ENCODE data around the gene RBM6. TPM values are rescaled to one million over a fixed set of nuclear protein-coding genes. Genes with fewer than 3 reads are reported as not detected.

Gene RBM6
- total and polyA plus RNA-seq, 9 of the 15 experiments (the other 6 are each of a cell fraction or from before 2014, with no cell fraction given): 19.9 to 82.2 (median 57.8) TPM

DNA sequence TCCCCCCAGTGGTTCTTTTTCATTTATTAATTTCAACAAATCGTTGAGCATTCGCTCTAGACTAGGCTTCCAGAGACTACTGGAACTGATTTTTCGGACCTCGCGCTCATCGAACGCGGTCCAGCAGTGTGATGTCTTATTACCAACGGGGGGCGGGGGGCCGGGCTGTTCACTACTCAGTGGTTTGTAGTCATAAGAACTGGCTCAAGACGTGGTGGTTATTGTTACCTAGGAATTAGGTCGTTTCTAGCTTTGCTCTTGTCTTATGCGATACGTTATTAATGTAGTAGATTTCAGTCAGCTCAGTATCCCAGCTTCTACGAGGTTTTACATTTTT lies 149.6 kb downstream of the RBM6 start:
- FAIRE-seq (peak; percentile 32), DNase-seq (ENCODE audit: extremely low read depth in 1 of 4, low spot score in 3 of 4) (peak in 1 of 4 experiments; percentile 28), ATAC-seq (peak; percentile 49)
- no peaks in the 10 kb centered on the region for H3K9me1 ChIP-seq (ENCODE audit: control insufficient read depth, insufficient read depth, low read length)
- no peaks in the 10 kb centered on the region for H4K20me1 ChIP-seq (replicated peaks; ENCODE audit: control insufficient read depth, insufficient read depth, low read length)
- H3K9ac ChIP-seq (ENCODE audit: insufficient read depth in 1 of 2, low read depth in 2 of 2, low read length in 2 of 2): peak overlapping the region; percentile 100
- in situ Hi-C loops (cut with MboI) (no loop called here), intact Hi-C loops (cut with micrococcal nuclease) (loop anchor here (5.0 kb wide), 1 partner anchor 162 kb away; the partner anchor contains the start of gene MON1A)
- peaks cover 38% of the 10 kb centered on the region for H3K36me3 ChIP-seq (ENCODE audit: control insufficient read depth, insufficient read depth, low read length)
- H3K4me3 ChIP-seq: peak overlapping the region; percentile 76
- WGBS (ENCODE audit: insufficient coverage, low coverage, missing lambda C conversion rate): 0% methylated on average over 16 of the region's 16 CpGs
- ChIA-PET POLR2A (interaction anchor here (0.6 to 2.6 kb wide), 7 partner anchors 9 to 284 kb away, joined by 3 to 12 read pairs (median 4); no protein-coding TSS in a partner anchor), CTCF (ENCODE audit: low intra/inter-chr PET ratio) (no interaction called here)
- peak overlapping the region; percentile 97 for H3K27ac ChIP-seq (ENCODE audit: extremely low read depth, low read depth, low read length)
- H3K27me3 ChIP-seq (ENCODE audit: control insufficient read depth in 2 of 2, insufficient read depth in 2 of 2, low read length in 2 of 2): no peaks in the 10 kb centered on the region
- H3K4me1 ChIP-seq (replicated peaks in 1 of 2; ENCODE audit: control insufficient read depth in 2 of 2, insufficient read depth in 2 of 2, low read length in 2 of 2): peaks cover 0 to 8% of the 10 kb centered on the region in 2 experiments; a peak in 2 of 5 replicates
- H3K4me2 ChIP-seq (ENCODE audit: insufficient read depth, low read length): peak overlapping the region; percentile 85
- no peaks in the 10 kb centered on the region for H3K9me3 ChIP-seq (replicated peaks; ENCODE audit: control insufficient read depth, insufficient read depth, low read depth, low read length)
- 0 out of 2 replicates have a peak overlapping the region, but pooled peaks have one; percentile 82 for H2AFZ ChIP-seq (ENCODE audit: low read depth, low read length)
- BruUV-seq (replicated peaks): no TSS peak
- H3K79me2 ChIP-seq (ENCODE audit: control insufficient read depth, insufficient read depth, low read length): peaks cover 36% of the 10 kb centered on the region
- TF ChIP-seq, protein P1, sequence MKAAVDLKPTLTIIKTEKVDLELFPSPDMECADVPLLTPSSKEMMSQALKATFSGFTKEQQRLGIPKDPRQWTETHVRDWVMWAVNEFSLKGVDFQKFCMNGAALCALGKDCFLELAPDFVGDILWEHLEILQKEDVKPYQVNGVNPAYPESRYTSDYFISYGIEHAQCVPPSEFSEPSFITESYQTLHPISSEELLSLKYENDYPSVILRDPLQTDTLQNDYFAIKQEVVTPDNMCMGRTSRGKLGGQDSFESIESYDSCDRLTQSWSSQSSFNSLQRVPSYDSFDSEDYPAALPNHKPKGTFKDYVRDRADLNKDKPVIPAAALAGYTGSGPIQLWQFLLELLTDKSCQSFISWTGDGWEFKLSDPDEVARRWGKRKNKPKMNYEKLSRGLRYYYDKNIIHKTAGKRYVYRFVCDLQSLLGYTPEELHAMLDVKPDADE (conservative IDR thresholded peaks at IDR 0.05; ENCODE audit: control insufficient read depth, low read depth, low read length): 0 out of 2 replicates have a peak, but pooled peaks have one; percentile 2
- no peak for TF ChIP-seq PML (IDR thresholded peaks at IDR 0.05; ENCODE audit: low read length)
- no peak for TF ChIP-seq FOXP1 (CRISPR knock-in tag; IDR thresholded peaks at IDR 0.05)
- 0 out of 4 replicates have a peak, but pooled peaks of 1 of the 2 experiments have one; percentile 4 for TF ChIP-seq HDAC1 (IDR thresholded peaks at IDR 0.05)
- no peak for TF ChIP-seq BMI1 (IDR thresholded peaks at IDR 0.05; ENCODE audit: low read length)
- no peak for TF ChIP-seq ZNF274 (IDR thresholded peaks at IDR 0.05; ENCODE audit: borderline replicate concordance, low read depth, low read length)
- no peak for TF ChIP-seq ZC3H8 (IDR thresholded peaks at IDR 0.05)
- no peak for TF ChIP-seq TGIF2 (CRISPR knock-in tag; IDR thresholded peaks at IDR 0.05)
- TF ChIP-seq MCM7 (IDR thresholded peaks at IDR 0.05): no peak
- TF ChIP-seq ZNF3 (CRISPR knock-in tag; IDR thresholded peaks at IDR 0.05): no peak
- no peak for TF ChIP-seq ZNF146 (CRISPR knock-in tag; IDR thresholded peaks at IDR 0.05; ENCODE audit: unreplicated experiment)
- TF ChIP-seq MNT (conservative IDR thresholded peaks at IDR 0.05): 0 out of 4 replicates have a peak, but pooled peaks of 1 of the 2 experiments have one; percentile 14
- TF ChIP-seq, protein P2, sequence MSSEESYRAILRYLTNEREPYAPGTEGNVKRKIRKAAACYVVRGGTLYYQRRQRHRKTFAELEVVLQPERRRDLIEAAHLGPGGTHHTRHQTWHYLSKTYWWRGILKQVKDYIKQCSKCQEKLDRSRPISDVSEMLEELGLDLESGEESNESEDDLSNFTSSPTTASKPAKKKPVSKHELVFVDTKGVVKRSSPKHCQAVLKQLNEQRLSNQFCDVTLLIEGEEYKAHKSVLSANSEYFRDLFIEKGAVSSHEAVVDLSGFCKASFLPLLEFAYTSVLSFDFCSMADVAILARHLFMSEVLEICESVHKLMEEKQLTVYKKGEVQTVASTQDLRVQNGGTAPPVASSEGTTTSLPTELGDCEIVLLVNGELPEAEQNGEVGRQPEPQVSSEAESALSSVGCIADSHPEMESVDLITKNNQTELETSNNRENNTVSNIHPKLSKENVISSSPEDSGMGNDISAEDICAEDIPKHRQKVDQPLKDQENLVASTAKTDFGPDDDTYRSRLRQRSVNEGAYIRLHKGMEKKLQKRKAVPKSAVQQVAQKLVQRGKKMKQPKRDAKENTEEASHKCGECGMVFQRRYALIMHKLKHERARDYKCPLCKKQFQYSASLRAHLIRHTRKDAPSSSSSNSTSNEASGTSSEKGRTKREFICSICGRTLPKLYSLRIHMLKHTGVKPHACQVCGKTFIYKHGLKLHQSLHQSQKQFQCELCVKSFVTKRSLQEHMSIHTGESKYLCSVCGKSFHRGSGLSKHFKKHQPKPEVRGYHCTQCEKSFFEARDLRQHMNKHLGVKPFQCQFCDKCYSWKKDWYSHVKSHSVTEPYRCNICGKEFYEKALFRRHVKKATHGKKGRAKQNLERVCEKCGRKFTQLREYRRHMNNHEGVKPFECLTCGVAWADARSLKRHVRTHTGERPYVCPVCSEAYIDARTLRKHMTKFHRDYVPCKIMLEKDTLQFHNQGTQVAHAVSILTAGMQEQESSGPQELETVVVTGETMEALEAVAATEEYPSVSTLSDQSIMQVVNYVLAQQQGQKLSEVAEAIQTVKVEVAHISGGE (CRISPR knock-in tag; IDR thresholded peaks at IDR 0.05): no peak
